ENCODE measurements around the gene CDK14. TPM values are rescaled to one million over a fixed set of nuclear protein-coding genes. Genes with fewer than 3 reads are reported as not detected.

CDK14 gene
- total and polyA plus RNA-seq, 4 donors: 4.2 to 12.4 (median 7.4) TPM

GRCh38 chr7:91043924-91044645 is 448.0 kb downstream of the CDK14 start:
- no peak overlapping the region for H3K27ac ChIP-seq (ENCODE audit: low read depth in 1 of 2, low read length in 2 of 2)
- H3K27me3 ChIP-seq (ENCODE audit: control insufficient read depth in 4 of 4, insufficient read depth in 4 of 4, low read length in 3 of 4): no peaks in the 10 kb centered on the region
- no peak overlapping the region for H3K9ac ChIP-seq (ENCODE audit: low read depth in 1 of 2, low read length in 2 of 2)
- H3K4me3 ChIP-seq (ENCODE audit: low read depth in 1 of 3, low read length in 3 of 3): no peak overlapping the region
- TF ChIP-seq REST (IDR thresholded peaks at IDR 0.05): no peak
- WGBS: 93% methylated on average over 6 of the region's 6 CpGs
- no peaks in the 10 kb centered on the region for H3K9me3 ChIP-seq (ENCODE audit: control insufficient read depth in 4 of 4, low read length in 3 of 4)
- DNase-seq (ENCODE audit: low spot score): no peak
- H3K4me1 ChIP-seq (ENCODE audit: control insufficient read depth in 4 of 4, insufficient read depth in 4 of 4, low read length in 3 of 4): peaks cover 0 to 3% (median 0%) of the 10 kb centered on the region in 4 donors
- no peaks in the 10 kb centered on the region for H3K36me3 ChIP-seq (ENCODE audit: control insufficient read depth in 4 of 4, insufficient read depth in 3 of 4, low read depth in 1 of 4, low read length in 3 of 4)

- H3K36me3 ChIP-seq (ENCODE audit: control insufficient read depth in 4 of 4, insufficient read depth in 3 of 4, low read depth in 1 of 4, low read length in 3 of 4): no peaks in the 10 kb centered on the region
- H3K4me1 ChIP-seq (ENCODE audit: control insufficient read depth in 4 of 4, insufficient read depth in 4 of 4, low read length in 3 of 4): peaks cover 0 to 3% (median under 1%) of the 10 kb centered on the region in 4 donors
- H3K27ac ChIP-seq (ENCODE audit: low read depth in 1 of 2, low read length in 2 of 2): no peak overlapping the region
- no peak for TF ChIP-seq FOXA1 (IDR thresholded peaks at IDR 0.05)
- TF ChIP-seq, protein P1, sequence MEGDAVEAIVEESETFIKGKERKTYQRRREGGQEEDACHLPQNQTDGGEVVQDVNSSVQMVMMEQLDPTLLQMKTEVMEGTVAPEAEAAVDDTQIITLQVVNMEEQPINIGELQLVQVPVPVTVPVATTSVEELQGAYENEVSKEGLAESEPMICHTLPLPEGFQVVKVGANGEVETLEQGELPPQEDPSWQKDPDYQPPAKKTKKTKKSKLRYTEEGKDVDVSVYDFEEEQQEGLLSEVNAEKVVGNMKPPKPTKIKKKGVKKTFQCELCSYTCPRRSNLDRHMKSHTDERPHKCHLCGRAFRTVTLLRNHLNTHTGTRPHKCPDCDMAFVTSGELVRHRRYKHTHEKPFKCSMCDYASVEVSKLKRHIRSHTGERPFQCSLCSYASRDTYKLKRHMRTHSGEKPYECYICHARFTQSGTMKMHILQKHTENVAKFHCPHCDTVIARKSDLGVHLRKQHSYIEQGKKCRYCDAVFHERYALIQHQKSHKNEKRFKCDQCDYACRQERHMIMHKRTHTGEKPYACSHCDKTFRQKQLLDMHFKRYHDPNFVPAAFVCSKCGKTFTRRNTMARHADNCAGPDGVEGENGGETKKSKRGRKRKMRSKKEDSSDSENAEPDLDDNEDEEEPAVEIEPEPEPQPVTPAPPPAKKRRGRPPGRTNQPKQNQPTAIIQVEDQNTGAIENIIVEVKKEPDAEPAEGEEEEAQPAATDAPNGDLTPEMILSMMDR (IDR thresholded peaks at IDR 0.05; ENCODE audit: low read depth, low read length, missing input control): no peak
- no peak for TF ChIP-seq FOXA2 (IDR thresholded peaks at IDR 0.05)
- TF ChIP-seq SP1 (IDR thresholded peaks at IDR 0.05): no peak
- no peak for TF ChIP-seq HNF4A (conservative IDR thresholded peaks at IDR 0.05)
- TF ChIP-seq, protein P2, sequence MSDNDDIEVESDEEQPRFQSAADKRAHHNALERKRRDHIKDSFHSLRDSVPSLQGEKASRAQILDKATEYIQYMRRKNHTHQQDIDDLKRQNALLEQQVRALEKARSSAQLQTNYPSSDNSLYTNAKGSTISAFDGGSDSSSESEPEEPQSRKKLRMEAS (IDR thresholded peaks at IDR 0.05): no peak
- TF ChIP-seq, protein P3, sequence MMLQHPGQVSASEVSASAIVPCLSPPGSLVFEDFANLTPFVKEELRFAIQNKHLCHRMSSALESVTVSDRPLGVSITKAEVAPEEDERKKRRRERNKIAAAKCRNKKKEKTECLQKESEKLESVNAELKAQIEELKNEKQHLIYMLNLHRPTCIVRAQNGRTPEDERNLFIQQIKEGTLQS (IDR thresholded peaks at IDR 0.05): no peak
- TF ChIP-seq RAD21 (IDR thresholded peaks at IDR 0.05): no peak
- no peak for TF ChIP-seq EGR1 (IDR thresholded peaks at IDR 0.05; ENCODE audit: low read depth in 2 of 2)
- TF ChIP-seq JUND (IDR thresholded peaks at IDR 0.05): no peak
- TF ChIP-seq REST (IDR thresholded peaks at IDR 0.05): no peak
- TF ChIP-seq NR2F2 (IDR thresholded peaks at IDR 0.05): no peak
- TF ChIP-seq RXRA (IDR thresholded peaks at IDR 0.05): no peak
- TF ChIP-seq HNF4G (IDR thresholded peaks at IDR 0.05): no peak
- TF ChIP-seq TAF1 (conservative IDR thresholded peaks at IDR 0.05): no peak
- TF ChIP-seq YY1 (IDR thresholded peaks at IDR 0.05): no peak
- TF ChIP-seq ZBTB33 (IDR thresholded peaks at IDR 0.05): no peak
- DNase-seq (ENCODE audit: low spot score): no peak
- WGBS: 85% methylated on average over 1 of the region's 1 CpG
- no peak overlapping the region for H3K4me3 ChIP-seq (ENCODE audit: low read depth in 1 of 3, low read length in 3 of 3)
- no peak overlapping the region for H3K9ac ChIP-seq (ENCODE audit: low read depth in 1 of 2, low read length in 2 of 2)
- no peaks in the 10 kb centered on the region for H3K27me3 ChIP-seq (ENCODE audit: control insufficient read depth in 4 of 4, insufficient read depth in 4 of 4, low read length in 3 of 4)
- H3K9me3 ChIP-seq (ENCODE audit: control insufficient read depth in 4 of 4, low read length in 3 of 4): no peaks in the 10 kb centered on the region
Measured at GRCh38 chr7:91045606-91046005, 449.5 kb downstream of the CDK14 start.
